OCI-LY3 (cell line): ENCODE measurements around the gene ACTR1A.

Experiments used
- H2AFZ ChIP-seq: fragments of 200-600, 300-600 bp; shearing (Covaris generic); 2 replicates; pipeline ENCODE4 v1.6.0; 2014; ENCODE audit warnings: antibody characterized with exemption, low read depth, low read length
- H3K27ac ChIP-seq: fragments of 200-600, 300-600 bp; sonication (generic); 2 replicates; pipeline ENCODE4 v1.5.1; 2014; ENCODE audit warnings: mild to moderate bottlenecking, low read length, moderate library complexity, mixed read lengths
- H3K27me3 ChIP-seq: fragments of 200-600, 300-600 bp; sonication (generic); 2 replicates; pipeline ENCODE4 v1.6.1; 2014; ENCODE audit warnings: low read depth, low read length, mixed read lengths
- H3K36me3 ChIP-seq: fragments of 200-600, 300-600 bp; sonication (generic); replicated peaks from 2 replicates; pipeline ENCODE3; 2014; ENCODE audit warnings: low read depth, low read length, mixed read lengths
- H3K4me1 ChIP-seq: fragments of 300-600, 200-600 bp; sonication (generic); 2 replicates; pipeline ENCODE4 v1.6.1; 2014; ENCODE audit warnings: low read length, mixed read lengths
- H3K4me2 ChIP-seq: fragments of 200-600, 300-600 bp; sonication (generic); 2 replicates; pipeline ENCODE4 v1.6.1; 2014; ENCODE audit warnings: low read length, mixed read lengths
- H3K4me3 ChIP-seq: fragments of 300-600, 200-600 bp; sonication (generic); 2 replicates; pipeline ENCODE4 v1.5.1; 2014; ENCODE audit warnings: antibody characterized with exemption, mild to moderate bottlenecking, low read length, moderate library complexity
- H3K79me2 ChIP-seq: fragments of 300-600, 200-600 bp; shearing (Covaris generic); 2 replicates; pipeline ENCODE4 v1.6.1; 2014; ENCODE audit warnings: mild to moderate bottlenecking, low read length, mixed read lengths
- H3K9ac ChIP-seq: fragments of 300-600, 200-600 bp; shearing (Covaris generic); 2 replicates; pipeline ENCODE4 v1.6.0; 2014; ENCODE audit warnings: mild to moderate bottlenecking, low read length, moderate library complexity
- H3K9me3 ChIP-seq: fragments of 200-600, 300-600 bp; shearing (Covaris generic); 2 replicates; pipeline ENCODE4 v1.6.1; 2014; ENCODE audit warnings: low read length, mixed read lengths; ENCODE audit not compliant: insufficient read depth
- H4K20me1 ChIP-seq: fragments of 200-600, 300-600 bp; sonication (generic); 2 replicates; pipeline ENCODE4 v1.6.1; 2016; ENCODE audit warnings: low read length, mixed read lengths; ENCODE audit not compliant: insufficient read depth
- EZH2phosphoT487 ChIP-seq: fragments of 200-600 bp; shearing (Covaris generic); IDR thresholded peaks from 2 replicates; pipeline ENCODE4 v1.6.1; 2018; ENCODE audit warnings: antibody characterized with exemption, mixed run types, low read depth
- TF ChIP-seq, protein P1 (sequence below): fragments of 200-600, 300-600 bp; sonication (generic); IDR thresholded peaks from 2 replicates; pipeline ENCODE4 v1.5.1; 2014; ENCODE audit warnings: antibody characterized with exemption, low read length, low read depth

ACTR1A gene

DNA sequence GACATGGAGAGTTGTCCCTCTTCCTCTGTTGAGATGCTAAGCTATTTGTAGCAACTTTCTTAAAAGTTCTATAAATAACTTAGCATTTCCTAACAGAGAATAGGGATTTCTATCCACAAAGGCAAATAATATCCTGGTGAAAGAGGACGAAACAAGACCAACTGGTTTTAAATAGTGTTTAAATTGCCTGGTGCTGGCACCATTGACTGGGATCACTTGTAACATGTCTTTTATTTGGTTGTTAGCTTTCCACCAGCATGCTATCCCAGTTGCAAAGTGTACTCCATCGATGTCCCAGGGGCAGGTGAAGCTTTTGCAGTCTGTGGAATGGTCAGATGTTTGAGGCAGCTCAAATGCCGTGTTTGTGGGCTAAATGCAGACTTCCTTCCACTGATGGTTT, 5.0 kb upstream of the ACTR1A start:
- Histone ChIP-seq H3K9ac (no peak overlapping the region), H3K4me1 (peaks cover 18% of the 10 kb centered on the region), H3K36me3 (peaks cover 2% of the 10 kb centered on the region), H3K4me3 (no peak overlapping the region), H3K9me3 (no peaks in the 10 kb centered on the region), H3K27ac (no peak overlapping the region), H3K4me2 (no peak overlapping the region), H3K27me3 (no peaks in the 10 kb centered on the region), H4K20me1 (0 out of 2 replicates have a peak, but pooled peaks cover 3% of the 10 kb centered on the region), H3K79me2 (peaks cover 16% of the 10 kb centered on the region), H2AFZ (no peak overlapping the region)
- TF ChIP-seq, protein P1, sequence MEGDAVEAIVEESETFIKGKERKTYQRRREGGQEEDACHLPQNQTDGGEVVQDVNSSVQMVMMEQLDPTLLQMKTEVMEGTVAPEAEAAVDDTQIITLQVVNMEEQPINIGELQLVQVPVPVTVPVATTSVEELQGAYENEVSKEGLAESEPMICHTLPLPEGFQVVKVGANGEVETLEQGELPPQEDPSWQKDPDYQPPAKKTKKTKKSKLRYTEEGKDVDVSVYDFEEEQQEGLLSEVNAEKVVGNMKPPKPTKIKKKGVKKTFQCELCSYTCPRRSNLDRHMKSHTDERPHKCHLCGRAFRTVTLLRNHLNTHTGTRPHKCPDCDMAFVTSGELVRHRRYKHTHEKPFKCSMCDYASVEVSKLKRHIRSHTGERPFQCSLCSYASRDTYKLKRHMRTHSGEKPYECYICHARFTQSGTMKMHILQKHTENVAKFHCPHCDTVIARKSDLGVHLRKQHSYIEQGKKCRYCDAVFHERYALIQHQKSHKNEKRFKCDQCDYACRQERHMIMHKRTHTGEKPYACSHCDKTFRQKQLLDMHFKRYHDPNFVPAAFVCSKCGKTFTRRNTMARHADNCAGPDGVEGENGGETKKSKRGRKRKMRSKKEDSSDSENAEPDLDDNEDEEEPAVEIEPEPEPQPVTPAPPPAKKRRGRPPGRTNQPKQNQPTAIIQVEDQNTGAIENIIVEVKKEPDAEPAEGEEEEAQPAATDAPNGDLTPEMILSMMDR, result no peak
- TF ChIP-seq EZH2phosphoT487, result no peak

DNA sequence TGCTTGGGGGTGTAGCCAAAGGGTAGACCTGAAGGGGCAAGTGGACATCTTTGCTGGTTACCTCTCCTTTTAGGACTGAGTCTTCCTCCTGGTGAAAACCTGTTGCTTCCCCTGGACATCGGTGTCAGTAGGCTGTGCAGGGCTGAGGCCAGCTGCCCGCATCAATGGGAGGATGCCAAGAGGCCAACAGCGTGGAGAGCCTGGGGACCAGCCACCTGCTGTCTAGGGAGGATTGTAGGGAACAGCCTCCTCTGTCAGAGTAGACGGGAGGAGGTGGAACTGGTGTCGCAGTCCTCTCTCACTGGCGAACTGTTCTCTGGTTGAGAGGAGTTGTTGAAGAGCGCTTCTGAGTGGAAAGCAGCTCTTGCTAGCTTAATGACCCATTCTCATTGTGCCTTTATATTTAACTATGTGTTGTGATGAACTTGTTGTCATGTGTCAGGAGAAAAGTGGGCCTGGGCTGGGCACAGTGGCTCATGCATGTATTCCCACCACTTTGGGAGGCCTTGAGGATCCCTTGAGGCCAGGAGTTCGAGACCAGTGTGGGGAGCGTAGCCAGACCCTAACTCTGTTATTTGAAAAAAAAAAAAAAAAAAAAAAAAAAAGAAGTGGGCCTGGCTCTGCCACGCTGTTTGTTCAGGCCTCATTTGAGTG, 3.1 kb upstream of the ACTR1A start:
- no peak overlapping the region for H3K4me3 ChIP-seq
- peaks cover 2% of the 10 kb centered on the region for H3K36me3 ChIP-seq
- peaks cover 11% of the 10 kb centered on the region for H4K20me1 ChIP-seq
- peaks cover 28% of the 10 kb centered on the region for H3K79me2 ChIP-seq
- H3K27ac ChIP-seq, result no peak overlapping the region
- no peaks in the 10 kb centered on the region for H3K27me3 ChIP-seq
- H3K4me1 ChIP-seq, result peaks cover 8% of the 10 kb centered on the region
- no peaks in the 10 kb centered on the region for H3K9me3 ChIP-seq
- no peak overlapping the region for H3K9ac ChIP-seq
- TF ChIP-seq, protein P1, result no peak
- TF ChIP-seq EZH2phosphoT487, result no peak
- peak overlapping the region; percentile 71; the same call in 1 of the 2 replicates for H3K4me2 ChIP-seq
- no peak overlapping the region for H2AFZ ChIP-seq

DNA sequence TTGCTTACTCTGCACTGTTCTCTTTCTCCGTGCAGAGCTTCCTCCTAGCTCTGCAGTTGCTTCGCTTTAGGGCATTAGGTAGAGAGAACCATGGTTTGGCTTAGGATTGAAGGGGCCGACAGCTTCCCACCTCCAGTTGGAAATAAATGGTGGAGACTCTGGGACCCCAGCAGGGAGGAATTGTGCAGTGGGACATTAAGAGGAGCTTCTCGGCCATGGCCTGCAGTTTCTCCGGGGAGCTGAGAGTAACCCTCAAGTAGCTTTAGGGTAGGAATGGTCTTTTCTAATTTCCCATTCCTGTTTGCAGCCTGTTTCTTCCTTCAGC, 2.4 kb upstream of the ACTR1A start:
- Histone ChIP-seq H3K79me2 (peaks cover 31% of the 10 kb centered on the region), H3K4me3 (peak overlapping the region; percentile 98), H3K4me2 (peak overlapping the region; percentile 71), H4K20me1 (peaks cover 11% of the 10 kb centered on the region), H3K27me3 (no peaks in the 10 kb centered on the region), H3K9me3 (no peaks in the 10 kb centered on the region), H3K9ac (peak overlapping the region; percentile 90), H3K36me3 (peaks cover 2% of the 10 kb centered on the region), H3K27ac (no peak overlapping the region), H2AFZ (no peak overlapping the region; the same call in 1 of the 2 replicates), H3K4me1 (peaks cover 8% of the 10 kb centered on the region)
- no peak for TF ChIP-seq EZH2phosphoT487
- TF ChIP-seq, protein P1, result no peak

DNA sequence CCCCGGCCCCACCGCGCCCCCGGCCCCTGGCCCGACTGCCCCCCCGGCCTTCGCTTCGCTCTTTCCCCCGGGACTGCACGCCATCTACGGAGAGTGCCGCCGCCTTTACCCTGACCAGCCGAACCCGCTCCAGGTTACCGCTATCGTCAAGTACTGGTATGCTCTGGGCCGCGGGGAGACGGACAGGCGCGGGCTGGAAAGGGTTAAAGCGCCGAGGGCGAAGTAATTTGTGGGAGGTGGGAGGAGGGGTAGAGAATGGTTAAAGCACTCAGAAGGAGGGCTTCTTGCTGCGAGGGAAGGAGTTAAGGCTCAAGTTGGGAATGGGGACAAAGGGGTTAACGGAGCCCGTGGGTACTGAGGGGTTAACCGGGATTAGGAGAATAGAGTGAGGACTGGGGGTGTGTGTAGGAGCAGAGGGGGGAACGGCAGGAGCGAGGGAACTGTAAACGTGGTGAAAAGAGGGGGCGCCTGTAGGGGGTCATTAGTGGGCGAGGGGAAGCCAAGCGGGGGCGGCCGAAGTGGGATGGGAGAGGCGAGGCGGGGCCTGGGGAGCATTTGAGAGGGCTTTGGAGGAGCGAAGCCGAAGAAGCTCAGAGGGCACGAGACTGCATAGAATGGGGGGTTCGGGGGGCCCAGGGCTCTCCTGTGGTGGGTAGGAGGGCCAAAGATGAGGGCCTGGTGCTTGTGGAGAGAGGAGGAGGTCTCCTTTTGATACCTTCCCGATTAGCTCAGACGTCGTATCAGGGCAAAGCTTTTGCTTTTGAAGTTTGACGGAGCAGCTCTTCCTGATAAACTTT, 1.9 kb upstream of the ACTR1A start:
- Histone ChIP-seq H3K27me3 (no peaks in the 10 kb centered on the region), H3K27ac (no peak overlapping the region), H3K79me2 (peaks cover 36% of the 10 kb centered on the region), H3K4me2 (peak overlapping the region; percentile 71), H2AFZ (peak overlapping the region; percentile 58; the same call in 1 of the 2 replicates), H4K20me1 (peaks cover 11% of the 10 kb centered on the region), H3K9ac (peak overlapping the region; percentile 90), H3K4me3 (peak overlapping the region; percentile 98), H3K9me3 (no peaks in the 10 kb centered on the region), H3K4me1 (peaks cover 8% of the 10 kb centered on the region), H3K36me3 (peaks cover 2% of the 10 kb centered on the region)
- TF ChIP-seq, protein P1, result no peak
- TF ChIP-seq EZH2phosphoT487, result no peak
